Memory B cell (primary cell): ENCODE data around the gene LYRM4.

Source experiments
- ATAC-seq: fragments of 150-1000 bp; cut with Tn5 transposase; 2 replicates; pipeline ENCODE4 v1.10.0; 2021; ENCODE audit warnings: low read depth, mild to moderate bottlenecking, moderate library complexity
- DNase-seq, 2 donors: peaks; one replicate each; pipeline ENCODE4 v3.0.0; 2022; ENCODE audit warnings: low spot score in 2 of 2
- H3K27ac Mint-ChIP-seq: one replicate; pipeline ENCODE4 v1.8.0; 2022; ENCODE audit warnings: mild to moderate bottlenecking, moderate library complexity, mixed read lengths
- H3K27me3 Mint-ChIP-seq: one replicate; pipeline ENCODE4 v1.8.0; 2022; ENCODE audit warnings: mixed read lengths
- H3K36me3 Mint-ChIP-seq: one replicate; pipeline ENCODE4 v1.8.0; 2022; ENCODE audit warnings: mild to moderate bottlenecking, mixed read lengths
- H3K4me1 Mint-ChIP-seq: one replicate; pipeline ENCODE4 v1.8.0; 2022; ENCODE audit warnings: mixed read lengths
- H3K4me3 Mint-ChIP-seq: one replicate; pipeline ENCODE4 v1.8.0; 2022; ENCODE audit warnings: mild to moderate bottlenecking, moderate library complexity, mixed read lengths
- H3K9me3 Mint-ChIP-seq: one replicate; pipeline ENCODE4 v1.8.0; 2022; ENCODE audit warnings: mixed read lengths

The LYRM4 gene

GRCh38 chr6:5093231-5094015, 167.3 kb downstream of the LYRM4 start:
- no peak for DNase-seq
- Mint-ChIP-seq H3K4me3 (no peak overlapping the region), H3K4me1 (peaks cover 31% of the 10 kb centered on the region), H3K27ac (no peak overlapping the region), H3K27me3 (peaks cover 10% of the 10 kb centered on the region), H3K36me3 (no peaks in the 10 kb centered on the region), H3K9me3 (no peaks in the 10 kb centered on the region)
- ATAC-seq, result no peak

DNA sequence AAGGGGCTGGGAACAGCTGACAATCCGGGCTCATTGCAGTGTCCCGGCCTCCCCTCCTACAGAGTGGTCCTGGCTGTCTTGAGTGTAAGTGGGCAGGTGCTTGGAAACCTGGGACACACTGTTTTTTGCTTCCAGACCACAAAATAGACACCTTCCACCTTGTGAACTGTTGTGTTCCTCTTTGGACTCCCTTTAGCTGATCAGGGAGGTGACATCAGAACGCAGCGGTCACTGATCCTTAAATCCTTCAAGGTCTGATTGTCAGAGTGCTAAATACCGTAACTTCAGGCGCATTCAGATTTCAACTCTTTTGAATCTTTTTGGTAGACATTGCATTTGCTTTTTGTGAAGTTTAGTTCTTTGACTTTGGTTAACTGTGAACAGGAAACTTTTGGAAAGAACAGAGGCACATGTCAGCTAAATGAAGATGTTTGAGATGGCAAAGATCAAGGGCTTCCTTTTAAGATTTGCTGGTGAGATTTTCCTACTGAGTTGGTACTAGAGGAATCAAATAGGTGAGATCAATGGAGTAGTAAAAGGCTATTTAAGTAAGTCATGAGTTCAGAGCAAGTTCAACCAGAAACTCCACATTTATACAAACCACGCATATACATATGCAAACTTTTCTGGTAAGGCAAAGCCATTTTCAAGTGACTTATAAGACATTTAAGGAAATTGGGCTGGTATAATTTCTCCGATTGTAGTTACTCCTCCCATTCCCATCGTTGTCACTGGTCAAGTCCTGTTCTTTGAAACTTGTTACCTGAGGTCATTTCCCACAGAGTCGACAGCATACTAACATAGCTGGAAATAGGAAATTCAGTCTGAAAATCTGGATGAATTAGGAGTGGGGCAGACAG, 169.3 kb downstream of the LYRM4 start:
- DNase-seq (no peak), ATAC-seq (peak; percentile 57)
- H3K9me3 Mint-ChIP-seq, result no peaks in the 10 kb centered on the region
- peaks cover 26% of the 10 kb centered on the region for H3K4me1 Mint-ChIP-seq
- no peak overlapping the region for H3K4me3 Mint-ChIP-seq
- peaks cover 13% of the 10 kb centered on the region for H3K27me3 Mint-ChIP-seq
- H3K27ac Mint-ChIP-seq, result peak overlapping the region; percentile 51
- H3K36me3 Mint-ChIP-seq, result no peaks in the 10 kb centered on the region

GRCh38 chr6:5090603-5091002, 170.1 kb downstream of the LYRM4 start:
- Mint-ChIP-seq H3K4me1 (peaks cover 24% of the 10 kb centered on the region), H3K9me3 (no peaks in the 10 kb centered on the region), H3K36me3 (no peaks in the 10 kb centered on the region), H3K4me3 (no peak overlapping the region), H3K27ac (no peak overlapping the region), H3K27me3 (peaks cover 13% of the 10 kb centered on the region)
- DNase-seq (no peak), ATAC-seq (no peak)

DNA sequence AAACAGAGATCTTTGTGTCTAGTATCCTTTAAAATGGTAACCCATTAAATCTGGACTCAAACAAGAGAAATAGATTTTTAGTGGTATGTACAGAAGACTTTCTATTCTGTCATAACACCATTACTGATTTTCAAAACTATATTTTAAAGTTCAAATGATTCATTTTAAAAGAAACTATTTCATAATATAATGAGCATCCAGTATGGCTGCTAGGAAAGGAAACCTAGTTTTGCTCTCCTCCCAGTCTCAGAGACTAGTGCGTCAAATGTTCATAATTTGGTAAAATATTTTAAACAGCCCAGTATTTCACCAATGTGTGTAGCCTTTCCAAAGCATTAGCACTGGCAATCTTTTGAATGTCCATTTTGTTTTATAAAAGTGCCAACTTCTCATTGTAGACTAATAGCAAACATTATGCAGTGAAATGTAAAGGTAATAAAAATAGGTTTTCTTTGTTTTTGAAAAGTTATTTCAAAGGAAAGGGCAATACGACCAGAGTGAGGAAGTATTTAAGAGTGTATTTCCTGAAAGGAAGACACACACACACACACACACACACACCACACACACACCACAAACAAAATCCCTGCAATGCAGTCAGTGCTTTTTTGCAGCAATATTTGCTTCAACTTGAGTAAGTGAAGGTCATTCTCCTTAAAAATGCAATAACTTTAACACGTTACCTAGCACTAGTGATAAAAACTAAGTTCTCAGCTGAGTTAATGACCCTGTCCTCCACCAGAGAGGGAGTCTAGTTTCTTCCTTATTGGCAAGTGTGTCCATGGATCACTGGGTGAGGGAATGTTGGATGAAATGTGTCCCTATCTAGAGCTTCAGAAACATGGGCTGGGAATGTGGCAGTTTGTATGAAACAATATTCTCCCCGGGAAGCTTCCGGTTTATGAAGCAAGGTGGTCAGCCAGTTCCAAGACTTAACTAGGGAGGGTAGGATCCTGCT, 171.0 kb downstream of the LYRM4 start:
- H3K36me3 Mint-ChIP-seq, result no peaks in the 10 kb centered on the region
- ATAC-seq, result no peak
- no peak overlapping the region for H3K27ac Mint-ChIP-seq
- peaks cover 13% of the 10 kb centered on the region for H3K27me3 Mint-ChIP-seq
- H3K4me1 Mint-ChIP-seq, result peaks cover 18% of the 10 kb centered on the region
- no peak overlapping the region for H3K4me3 Mint-ChIP-seq
- no peaks in the 10 kb centered on the region for H3K9me3 Mint-ChIP-seq
- no peak for DNase-seq

GRCh38 chr6:5088780-5089179, 172.0 kb downstream of the LYRM4 start:
- Mint-ChIP-seq H3K9me3 (no peaks in the 10 kb centered on the region), H3K27me3 (peaks cover 14% of the 10 kb centered on the region), H3K4me3 (no peak overlapping the region), H3K4me1 (peaks cover 15% of the 10 kb centered on the region), H3K27ac (no peak overlapping the region), H3K36me3 (no peaks in the 10 kb centered on the region)
- DNase-seq (no peak), ATAC-seq (no peak)

- ATAC-seq (no peak), DNase-seq (no peak)
- peaks cover 19% of the 10 kb centered on the region for H3K27me3 Mint-ChIP-seq
- H3K9me3 Mint-ChIP-seq, result no peaks in the 10 kb centered on the region
- H3K27ac Mint-ChIP-seq, result no peak overlapping the region
- peak overlapping the region; percentile 8 for H3K4me3 Mint-ChIP-seq
- H3K36me3 Mint-ChIP-seq, result no peaks in the 10 kb centered on the region
- H3K4me1 Mint-ChIP-seq, result peaks cover 15% of the 10 kb centered on the region
Observed at GRCh38 chr6:5087389-5087788, 173.4 kb downstream of the LYRM4 start.

DNA sequence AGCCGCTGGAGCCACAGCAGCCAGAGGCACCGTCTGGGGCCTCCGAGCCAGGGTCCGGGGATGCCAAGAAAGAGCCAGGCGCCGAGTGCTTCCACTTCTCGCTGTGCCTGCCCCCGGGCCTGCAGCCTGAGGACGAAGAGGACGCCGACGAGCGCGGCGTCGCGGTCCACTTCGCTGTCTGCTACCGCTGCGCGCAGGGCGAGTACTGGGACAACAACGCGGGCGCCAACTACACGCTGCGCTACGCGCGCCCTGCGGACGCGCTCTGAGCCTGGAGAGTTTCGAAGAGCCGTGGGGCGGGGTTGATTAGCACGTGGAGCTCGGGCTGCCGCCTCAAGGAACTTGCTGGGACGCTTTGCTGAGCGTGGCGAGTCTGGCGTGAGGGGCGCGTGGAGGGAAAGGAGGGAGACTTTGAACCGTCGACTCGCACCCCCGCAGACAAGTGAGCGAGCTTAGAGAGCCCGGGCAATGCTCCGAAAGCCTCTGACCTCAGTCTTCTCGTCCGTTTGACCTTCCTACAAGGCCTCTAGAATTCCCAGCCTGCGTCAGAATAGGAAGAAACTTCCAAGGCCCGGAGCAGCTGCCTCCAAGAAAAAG, 174.4 kb downstream of the LYRM4 start:
- no peak overlapping the region for H3K27ac Mint-ChIP-seq
- no peak for DNase-seq
- H3K27me3 Mint-ChIP-seq, result peaks cover 15% of the 10 kb centered on the region
- H3K4me3 Mint-ChIP-seq, result peak overlapping the region; percentile 47
- H3K4me1 Mint-ChIP-seq, result peaks cover 10% of the 10 kb centered on the region
- ATAC-seq, result no peak
- no peaks in the 10 kb centered on the region for H3K36me3 Mint-ChIP-seq
- H3K9me3 Mint-ChIP-seq, result no peaks in the 10 kb centered on the region

DNA sequence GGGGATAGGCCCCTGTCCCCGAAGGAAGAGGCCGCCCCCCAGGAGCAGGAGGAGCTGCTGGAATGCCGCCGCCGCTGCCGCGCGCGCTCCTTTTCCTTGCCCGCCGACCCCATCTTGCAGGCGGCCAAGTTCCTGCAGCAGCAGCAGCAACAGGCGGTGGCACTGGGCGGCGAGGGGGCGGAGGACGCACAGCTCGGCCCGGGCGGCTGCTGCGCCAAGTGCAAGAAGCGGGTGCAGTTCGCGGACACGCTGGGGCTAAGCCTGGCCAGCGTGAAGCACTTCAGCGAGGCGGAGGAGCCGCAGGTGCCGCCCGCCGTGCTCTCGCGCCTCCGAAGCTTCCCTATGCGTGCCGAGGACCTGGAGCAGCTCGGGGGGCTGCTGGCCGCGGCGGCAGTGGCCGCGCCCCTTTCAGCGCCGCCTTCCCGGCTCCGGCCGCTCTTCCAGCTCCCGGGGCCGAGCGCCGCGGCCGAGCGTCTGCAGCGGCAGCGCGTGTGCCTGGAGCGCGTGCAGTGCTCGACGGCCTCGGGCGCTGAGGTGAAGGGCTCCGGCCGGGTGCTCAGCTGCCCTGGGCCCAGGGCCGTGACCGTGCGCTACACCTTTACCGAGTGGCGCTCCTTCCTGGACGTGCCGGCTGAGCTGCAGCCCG, 175.0 kb downstream of the LYRM4 start:
- H3K36me3 Mint-ChIP-seq, result no peaks in the 10 kb centered on the region
- peaks cover 15% of the 10 kb centered on the region for H3K27me3 Mint-ChIP-seq
- peak; percentile 23 for ATAC-seq
- peaks cover 5% of the 10 kb centered on the region for H3K4me1 Mint-ChIP-seq
- H3K4me3 Mint-ChIP-seq, result peak overlapping the region; percentile 71
- no peaks in the 10 kb centered on the region for H3K9me3 Mint-ChIP-seq
- peak in 1 of 2 donors; percentile 27 for DNase-seq
- no peak overlapping the region for H3K27ac Mint-ChIP-seq

DNA sequence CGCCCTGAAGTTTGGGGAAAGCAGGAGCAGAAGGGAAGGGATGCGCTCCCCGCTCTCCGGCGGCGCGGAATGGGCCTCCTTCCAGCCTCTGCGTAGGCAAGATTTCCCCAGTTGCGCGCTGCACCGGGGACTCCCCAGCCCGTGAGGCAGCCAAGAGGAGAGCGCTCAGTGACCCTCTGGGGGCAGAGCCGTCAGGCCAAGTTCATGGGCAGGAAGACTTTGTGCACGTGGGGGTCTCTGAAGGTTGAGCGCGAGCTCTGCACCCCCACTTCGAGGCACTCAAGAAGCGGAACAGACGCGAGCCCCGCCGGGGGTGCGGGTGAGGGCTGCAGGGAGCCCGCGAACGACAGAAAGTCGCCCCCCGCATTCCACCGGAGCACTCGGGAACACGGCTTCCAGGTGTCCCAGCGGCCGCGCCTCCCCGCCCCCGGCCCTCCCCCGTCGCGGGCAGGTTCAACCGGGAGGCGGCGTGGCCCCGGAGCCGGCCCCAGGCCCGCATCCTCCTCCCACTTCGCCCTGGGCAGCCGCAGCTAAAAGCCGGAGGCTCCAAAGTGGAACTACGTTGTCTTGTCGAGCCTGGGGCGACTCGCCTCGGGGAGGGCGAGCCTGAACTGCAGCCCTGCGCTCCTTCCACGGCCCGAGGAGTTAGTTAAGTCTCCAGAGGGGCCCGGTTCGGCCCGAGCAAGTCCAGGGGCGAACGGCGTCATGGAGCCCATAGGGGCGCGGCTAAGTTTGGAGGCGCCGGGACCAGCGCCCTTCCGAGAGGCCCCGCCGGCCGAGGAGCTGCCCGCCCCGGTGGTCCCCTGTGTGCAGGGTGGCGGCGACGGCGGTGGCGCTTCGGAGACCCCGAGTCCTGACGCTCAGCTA, 175.7 kb downstream of the LYRM4 start, which contains the start of gene PPP1R3G:
PPP1R3G (plus strand) TSS at position 561 of the 867 bp plus-strand sequence; CDS start at position 706, 145 bp downstream.
- H3K27me3 Mint-ChIP-seq, result peaks cover 12% of the 10 kb centered on the region
- H3K36me3 Mint-ChIP-seq, result no peaks in the 10 kb centered on the region
- no peak within 1 kb of the TSS for H3K27ac Mint-ChIP-seq
- no peaks in the 10 kb centered on the region for H3K9me3 Mint-ChIP-seq
- peak; percentile 21 to 43 for DNase-seq
- H3K4me3 Mint-ChIP-seq, result peak within 1 kb of the TSS; percentile 85
- peaks cover 2% of the 10 kb centered on the region for H3K4me1 Mint-ChIP-seq
- peak; percentile 70 for ATAC-seq

- peaks cover 12% of the 10 kb centered on the region for H3K27me3 Mint-ChIP-seq
- H3K4me1 Mint-ChIP-seq, result peaks cover 2% of the 10 kb centered on the region
- ATAC-seq (peak; percentile 10), DNase-seq (peak in 1 of 2 donors; percentile 16)
- peak overlapping the region; percentile 85 for H3K4me3 Mint-ChIP-seq
- no peaks in the 10 kb centered on the region for H3K36me3 Mint-ChIP-seq
- H3K9me3 Mint-ChIP-seq, result no peaks in the 10 kb centered on the region
- H3K27ac Mint-ChIP-seq, result no peak overlapping the region
Observed at GRCh38 chr6:5084360-5084780, 176.4 kb downstream of the LYRM4 start.

GRCh38 chr6:5083813-5084359, 176.9 kb downstream of the LYRM4 start:
- ATAC-seq (no peak), DNase-seq (no peak)
- Mint-ChIP-seq H3K27ac (no peak overlapping the region), H3K4me3 (peak overlapping the region; percentile 83), H3K36me3 (no peaks in the 10 kb centered on the region), H3K9me3 (no peaks in the 10 kb centered on the region), H3K4me1 (peaks cover 2% of the 10 kb centered on the region), H3K27me3 (peaks cover 12% of the 10 kb centered on the region)

DNA sequence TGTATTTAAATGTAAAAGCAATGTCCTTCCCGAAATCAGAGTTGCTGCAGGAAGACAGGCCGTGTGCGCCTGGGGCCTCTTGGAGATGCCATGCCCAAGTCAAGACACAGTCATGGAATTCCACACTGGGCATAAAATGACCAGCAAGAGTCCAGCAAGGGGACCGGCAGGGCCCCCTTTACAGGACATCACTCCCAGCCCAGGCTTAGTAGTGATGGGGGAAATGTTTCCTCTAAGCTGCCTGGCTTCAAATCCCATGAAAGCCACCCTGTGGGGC, 177.5 kb downstream of the LYRM4 start:
- DNase-seq, result no peak
- no peak for ATAC-seq
- Mint-ChIP-seq H3K4me1 (peaks cover 2% of the 10 kb centered on the region), H3K27ac (no peak overlapping the region), H3K36me3 (no peaks in the 10 kb centered on the region), H3K27me3 (peaks cover 12% of the 10 kb centered on the region), H3K9me3 (no peaks in the 10 kb centered on the region), H3K4me3 (no peak overlapping the region)
